Measurements from ENCODE around the gene NEK9. TPM values are rescaled to one million over a fixed set of nuclear protein-coding genes. Genes with fewer than 3 reads are reported as not detected.

The NEK9 gene
- total RNA-seq, 1 experiment from 2014 or later = 40.7 TPM

DNA sequence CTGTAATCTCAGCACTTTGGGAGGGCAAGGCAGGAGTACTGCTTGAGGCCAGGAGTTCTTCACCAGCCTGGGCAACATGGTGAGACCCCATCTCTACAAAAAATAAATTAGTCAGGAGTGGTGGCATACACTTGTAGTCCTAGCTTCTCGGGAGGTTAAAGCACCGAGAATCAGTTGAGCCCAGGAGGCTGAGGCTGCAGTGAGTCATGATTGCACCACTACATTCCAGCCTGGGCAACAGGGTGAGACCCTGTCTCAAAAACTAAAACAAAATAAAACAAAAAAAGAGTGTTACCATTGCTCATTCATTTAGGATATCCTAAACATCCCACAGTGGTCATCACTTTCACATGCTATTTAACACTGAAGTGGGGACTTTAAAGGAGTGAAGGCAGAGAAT is 7.8 kb downstream of the NEK9 start:
- DNase-seq (ENCODE audit: low read depth, low spot score) (no peak), ATAC-seq (no peak)
- TF ChIP-seq SIN3A (IDR thresholded peaks at IDR 0.05; ENCODE audit: borderline replicate concordance, insufficient read depth, low read depth, low read length) (no peak), TCF7L2 (IDR thresholded peaks at IDR 0.05; ENCODE audit: low read depth, low read length) (no peak), POLR2AphosphoS5 (IDR thresholded peaks at IDR 0.05; ENCODE audit: low read depth, low read length) (no peak)
- TF ChIP-seq, protein P1, sequence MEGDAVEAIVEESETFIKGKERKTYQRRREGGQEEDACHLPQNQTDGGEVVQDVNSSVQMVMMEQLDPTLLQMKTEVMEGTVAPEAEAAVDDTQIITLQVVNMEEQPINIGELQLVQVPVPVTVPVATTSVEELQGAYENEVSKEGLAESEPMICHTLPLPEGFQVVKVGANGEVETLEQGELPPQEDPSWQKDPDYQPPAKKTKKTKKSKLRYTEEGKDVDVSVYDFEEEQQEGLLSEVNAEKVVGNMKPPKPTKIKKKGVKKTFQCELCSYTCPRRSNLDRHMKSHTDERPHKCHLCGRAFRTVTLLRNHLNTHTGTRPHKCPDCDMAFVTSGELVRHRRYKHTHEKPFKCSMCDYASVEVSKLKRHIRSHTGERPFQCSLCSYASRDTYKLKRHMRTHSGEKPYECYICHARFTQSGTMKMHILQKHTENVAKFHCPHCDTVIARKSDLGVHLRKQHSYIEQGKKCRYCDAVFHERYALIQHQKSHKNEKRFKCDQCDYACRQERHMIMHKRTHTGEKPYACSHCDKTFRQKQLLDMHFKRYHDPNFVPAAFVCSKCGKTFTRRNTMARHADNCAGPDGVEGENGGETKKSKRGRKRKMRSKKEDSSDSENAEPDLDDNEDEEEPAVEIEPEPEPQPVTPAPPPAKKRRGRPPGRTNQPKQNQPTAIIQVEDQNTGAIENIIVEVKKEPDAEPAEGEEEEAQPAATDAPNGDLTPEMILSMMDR (IDR thresholded peaks at IDR 0.05) = no peak
- TF ChIP-seq, protein P2, sequence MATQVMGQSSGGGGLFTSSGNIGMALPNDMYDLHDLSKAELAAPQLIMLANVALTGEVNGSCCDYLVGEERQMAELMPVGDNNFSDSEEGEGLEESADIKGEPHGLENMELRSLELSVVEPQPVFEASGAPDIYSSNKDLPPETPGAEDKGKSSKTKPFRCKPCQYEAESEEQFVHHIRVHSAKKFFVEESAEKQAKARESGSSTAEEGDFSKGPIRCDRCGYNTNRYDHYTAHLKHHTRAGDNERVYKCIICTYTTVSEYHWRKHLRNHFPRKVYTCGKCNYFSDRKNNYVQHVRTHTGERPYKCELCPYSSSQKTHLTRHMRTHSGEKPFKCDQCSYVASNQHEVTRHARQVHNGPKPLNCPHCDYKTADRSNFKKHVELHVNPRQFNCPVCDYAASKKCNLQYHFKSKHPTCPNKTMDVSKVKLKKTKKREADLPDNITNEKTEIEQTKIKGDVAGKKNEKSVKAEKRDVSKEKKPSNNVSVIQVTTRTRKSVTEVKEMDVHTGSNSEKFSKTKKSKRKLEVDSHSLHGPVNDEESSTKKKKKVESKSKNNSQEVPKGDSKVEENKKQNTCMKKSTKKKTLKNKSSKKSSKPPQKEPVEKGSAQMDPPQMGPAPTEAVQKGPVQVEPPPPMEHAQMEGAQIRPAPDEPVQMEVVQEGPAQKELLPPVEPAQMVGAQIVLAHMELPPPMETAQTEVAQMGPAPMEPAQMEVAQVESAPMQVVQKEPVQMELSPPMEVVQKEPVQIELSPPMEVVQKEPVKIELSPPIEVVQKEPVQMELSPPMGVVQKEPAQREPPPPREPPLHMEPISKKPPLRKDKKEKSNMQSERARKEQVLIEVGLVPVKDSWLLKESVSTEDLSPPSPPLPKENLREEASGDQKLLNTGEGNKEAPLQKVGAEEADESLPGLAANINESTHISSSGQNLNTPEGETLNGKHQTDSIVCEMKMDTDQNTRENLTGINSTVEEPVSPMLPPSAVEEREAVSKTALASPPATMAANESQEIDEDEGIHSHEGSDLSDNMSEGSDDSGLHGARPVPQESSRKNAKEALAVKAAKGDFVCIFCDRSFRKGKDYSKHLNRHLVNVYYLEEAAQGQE (IDR thresholded peaks at IDR 0.05; ENCODE audit: insufficient read depth in 1 of 2, low read depth in 2 of 2, low read length in 1 of 2) = no peak
- BruUV-seq (replicated peaks) = no TSS peak
- intact Hi-C loops (cut with micrococcal nuclease; ENCODE audit: unreplicated experiment) (no loop called here), in situ Hi-C loops (cut with HindIII; ENCODE audit: low pct_unique_long_range_greater_than_20kb, low sequenced_read_pairs) (no loop called here)
- ChIA-PET POLR2A (no interaction called here), CTCF (no interaction called here)
- peaks cover 9% of the 10 kb centered on the region; the same call in 1 of the 2 replicates for H3K4me1 ChIP-seq (ENCODE audit: control insufficient read depth, insufficient read depth, low read length)
- H3K27ac ChIP-seq (ENCODE audit: low read length) = no peak overlapping the region
- H3K9me3 ChIP-seq (ENCODE audit: control insufficient read depth, insufficient read depth, low read depth, low read length) = no peaks in the 10 kb centered on the region
- no peak overlapping the region for H3K4me3 ChIP-seq (ENCODE audit: low read depth in 2 of 2, low read length in 2 of 2)
- no peaks in the 10 kb centered on the region for H3K27me3 ChIP-seq (ENCODE audit: control insufficient read depth, insufficient read depth, low read length)
- H3K36me3 ChIP-seq (ENCODE audit: control insufficient read depth, insufficient read depth, low read length) = peaks cover 6% of the 10 kb centered on the region; the same call in 1 of the 2 replicates

DNA sequence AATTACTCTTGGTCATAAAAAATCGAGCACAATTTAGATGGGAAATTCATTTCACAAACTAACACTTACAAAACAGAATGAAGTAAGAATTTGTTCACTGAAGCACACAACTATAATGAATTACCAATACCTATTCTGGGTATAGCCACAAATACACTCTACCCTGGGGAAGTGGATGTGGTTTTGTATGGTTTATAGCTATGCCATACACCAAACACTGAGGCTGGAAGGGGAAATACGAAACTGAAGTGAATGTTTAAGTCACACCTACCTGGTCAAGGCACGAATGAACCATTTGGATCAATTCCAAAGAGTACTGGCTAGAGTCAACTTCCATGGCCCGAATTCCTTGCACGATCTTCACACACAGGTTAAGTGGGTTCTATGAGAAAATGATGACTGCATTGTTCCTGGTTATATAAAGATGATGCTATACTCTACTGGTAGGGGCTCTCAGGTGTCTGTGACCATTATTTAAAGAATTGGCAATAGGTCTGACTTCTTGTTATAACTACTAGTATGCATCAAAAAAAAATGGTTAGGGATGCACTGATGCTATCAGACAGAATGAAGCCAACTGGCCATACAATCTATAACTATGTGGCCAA is 12.8 kb downstream of the NEK9 start:
- ChIA-PET POLR2A (no interaction called here), CTCF (no interaction called here)
- TF ChIP-seq POLR2AphosphoS5 (IDR thresholded peaks at IDR 0.05; ENCODE audit: low read depth, low read length) = no peak
- no peak for TF ChIP-seq TCF7L2 (IDR thresholded peaks at IDR 0.05; ENCODE audit: low read depth, low read length)
- TF ChIP-seq, protein P2 (IDR thresholded peaks at IDR 0.05; ENCODE audit: insufficient read depth in 1 of 2, low read depth in 2 of 2, low read length in 1 of 2) = no peak
- TF ChIP-seq SIN3A (IDR thresholded peaks at IDR 0.05; ENCODE audit: borderline replicate concordance, insufficient read depth, low read depth, low read length) = no peak
- TF ChIP-seq, protein P1 (IDR thresholded peaks at IDR 0.05) = no peak
- H3K27ac ChIP-seq (ENCODE audit: low read length) = no peak overlapping the region
- no TSS peak for BruUV-seq (replicated peaks)
- intact Hi-C loops (cut with micrococcal nuclease; ENCODE audit: unreplicated experiment) = no loop called here
- ATAC-seq = no peak
- no peaks in the 10 kb centered on the region for H3K9me3 ChIP-seq (ENCODE audit: control insufficient read depth, insufficient read depth, low read depth, low read length)
- in situ Hi-C loops (cut with HindIII; ENCODE audit: low pct_unique_long_range_greater_than_20kb, low sequenced_read_pairs) = no loop called here
- H3K36me3 ChIP-seq (ENCODE audit: control insufficient read depth, insufficient read depth, low read length) = no peaks in the 10 kb centered on the region; the same call in 1 of the 2 replicates
- H3K4me1 ChIP-seq (ENCODE audit: control insufficient read depth, insufficient read depth, low read length) = no peaks in the 10 kb centered on the region
- no peak overlapping the region for H3K4me3 ChIP-seq (ENCODE audit: low read depth in 2 of 2, low read length in 2 of 2)
- no peak for DNase-seq (ENCODE audit: low read depth, low spot score)
- no peaks in the 10 kb centered on the region for H3K27me3 ChIP-seq (ENCODE audit: control insufficient read depth, insufficient read depth, low read length)
